ENCODE measurements around the gene RNF181. TPM values are rescaled to one million over a fixed set of nuclear protein-coding genes. Genes with fewer than 3 reads are reported as not detected.
"Not testable (repeated sequence)": the region's sequence is repeated elsewhere in the genome, so short reads cannot be mapped to it uniquely, and the experiment has no call there.

The RNF181 gene, protein sequence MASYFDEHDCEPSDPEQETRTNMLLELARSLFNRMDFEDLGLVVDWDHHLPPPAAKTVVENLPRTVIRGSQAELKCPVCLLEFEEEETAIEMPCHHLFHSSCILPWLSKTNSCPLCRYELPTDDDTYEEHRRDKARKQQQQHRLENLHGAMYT
- 251 TPM for polyA plus RNA-seq (2012; ENCODE audit: insufficient read depth, insufficient read length)

DNA sequence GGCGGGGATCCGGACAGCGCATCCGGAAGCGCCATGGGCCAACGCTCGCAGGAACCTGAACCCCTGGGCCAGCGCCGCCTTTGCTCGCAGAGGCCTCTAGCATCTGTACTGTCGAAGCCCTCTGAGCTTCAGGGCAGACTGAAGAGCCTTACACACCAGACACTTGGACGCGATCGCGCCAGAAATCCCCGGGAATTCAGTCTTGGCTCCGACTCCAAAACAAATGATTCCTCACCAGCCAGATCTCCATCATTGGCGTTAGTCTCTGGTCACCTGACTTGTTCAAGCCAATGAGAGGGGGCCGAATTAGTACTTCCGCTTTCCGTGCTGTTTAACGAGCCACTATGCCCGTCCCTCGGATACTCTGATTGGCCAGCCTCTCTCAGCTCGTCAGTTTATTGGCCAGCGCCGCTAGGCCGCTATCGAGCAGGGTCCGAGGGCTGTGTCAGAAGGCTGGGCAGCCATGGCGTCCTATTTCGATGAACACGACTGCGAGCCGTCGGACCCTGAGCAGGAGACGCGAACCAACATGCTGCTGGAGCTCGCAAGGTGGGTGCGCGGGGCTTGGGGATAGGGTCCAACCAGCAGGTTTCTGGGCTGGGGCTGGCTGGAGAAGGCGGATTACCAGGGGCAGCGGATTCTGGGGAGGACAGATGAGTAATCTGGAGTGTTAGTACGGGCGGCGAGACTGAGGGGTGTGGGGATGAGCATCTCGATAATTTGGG lies at the start of gene RNF181:
Gene RNF181 (plus strand): TSS at position 445 of the 725 bp plus-strand sequence. CDS start 19 bp downstream, at position 464.
- peak; percentile 96 for DNase-seq (ENCODE audit: low read depth, low spot score)
- H3K4me3 ChIP-seq (ENCODE audit: low read length) = peak within 1 kb of the TSS; percentile 98

DNA sequence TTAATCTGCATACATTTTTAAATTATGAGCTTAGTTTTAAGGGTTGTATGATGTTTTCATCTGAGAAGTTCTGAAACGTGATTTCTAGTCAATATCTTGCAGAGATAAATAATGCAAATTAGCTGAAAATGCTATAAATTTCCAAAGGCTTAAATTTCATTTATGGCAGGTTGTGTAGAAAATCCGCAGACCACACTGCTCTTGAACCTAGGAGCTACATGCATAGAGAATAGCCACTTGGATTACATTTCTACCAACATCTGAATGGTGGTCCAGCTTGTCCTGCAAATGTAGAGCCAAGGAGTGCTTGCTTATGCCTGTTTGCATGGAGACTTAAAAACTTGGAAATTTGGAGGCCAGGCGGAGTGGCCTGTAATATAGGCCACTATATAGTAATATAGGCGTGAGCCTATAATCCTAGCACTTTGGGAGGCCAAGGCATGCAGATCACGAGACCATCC lies 49.7 kb upstream of the RNF181 start:
- H3K4me3 ChIP-seq (ENCODE audit: low read length) = no peak overlapping the region
- peak; percentile 18 for DNase-seq (ENCODE audit: low read depth, low spot score)

DNA sequence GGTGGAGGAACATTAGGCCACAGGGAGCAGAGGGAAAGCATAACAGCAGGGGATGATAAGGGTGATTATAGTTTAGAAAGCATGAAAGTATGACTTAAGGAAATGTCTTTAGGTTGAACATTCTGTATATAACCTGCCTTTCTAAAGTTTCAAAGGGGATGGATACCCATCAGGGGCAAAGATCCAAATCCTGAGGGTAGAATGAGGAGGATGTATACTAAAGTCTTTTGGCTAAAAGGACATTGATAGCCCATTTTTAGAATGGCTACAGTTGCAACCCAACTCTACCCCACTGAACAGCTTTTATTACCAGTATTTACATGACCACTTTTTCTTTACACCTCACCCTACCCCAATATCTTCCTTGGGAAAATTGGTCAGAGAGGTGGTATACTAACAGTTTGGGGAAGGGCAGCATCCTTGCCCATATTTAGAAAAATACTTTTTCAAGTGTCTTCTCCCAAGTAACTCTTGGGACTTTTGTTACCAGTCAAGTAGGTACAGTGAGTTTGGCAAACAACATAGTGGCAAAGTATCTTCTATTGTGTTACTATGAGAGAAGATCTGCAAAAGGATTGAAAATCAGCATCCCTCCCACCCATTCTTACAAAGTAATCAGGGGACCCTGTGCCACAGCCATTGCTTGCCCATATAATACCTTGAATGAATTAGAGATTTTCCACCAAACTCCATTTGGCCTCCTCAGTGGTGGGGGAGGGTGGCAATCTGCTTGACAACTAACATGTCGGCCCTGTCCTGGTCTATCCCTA lies 48.3 kb upstream of the RNF181 start:
- no peak overlapping the region for H3K4me3 ChIP-seq (ENCODE audit: low read length)
- DNase-seq (ENCODE audit: low read depth, low spot score) = no peak

DNA sequence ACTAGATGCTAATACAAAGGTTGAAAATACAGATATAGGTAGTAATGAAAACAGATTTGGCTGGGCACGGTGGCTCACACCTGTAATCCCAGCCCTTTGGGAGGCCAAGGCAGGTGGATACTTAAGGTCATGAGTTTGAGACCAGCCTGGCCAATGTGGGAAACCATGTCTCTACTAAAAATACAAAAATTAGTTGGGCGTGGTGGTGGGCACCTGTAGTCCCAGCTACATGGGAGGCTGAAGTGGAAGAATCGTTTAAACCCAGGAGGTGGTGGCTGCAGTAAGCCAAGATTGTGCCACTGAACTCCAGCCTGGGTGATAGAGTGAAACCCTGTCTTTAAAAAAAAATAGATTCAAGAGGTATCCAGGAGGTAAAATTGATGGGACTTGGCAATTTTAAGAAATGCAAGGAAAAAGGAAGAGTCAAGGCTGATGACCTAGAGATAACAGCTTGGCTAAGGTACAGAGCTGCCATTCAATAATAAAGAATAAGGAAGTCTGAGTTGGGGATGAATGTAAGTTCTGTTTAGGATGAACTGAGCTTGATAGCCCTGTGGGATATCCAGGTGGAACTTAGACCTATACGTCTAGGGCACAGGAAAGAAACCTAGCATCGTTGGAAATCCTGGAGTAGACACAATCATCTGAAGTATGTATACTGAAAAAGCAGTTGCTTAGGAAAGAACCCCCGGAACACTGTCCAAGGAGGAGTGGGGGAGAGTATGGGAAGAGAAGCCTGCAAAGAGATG lies 47.5 kb upstream of the RNF181 start:
- no peak for DNase-seq (ENCODE audit: low read depth, low spot score)
- H3K4me3 ChIP-seq (ENCODE audit: low read length) = no peak overlapping the region

DNA sequence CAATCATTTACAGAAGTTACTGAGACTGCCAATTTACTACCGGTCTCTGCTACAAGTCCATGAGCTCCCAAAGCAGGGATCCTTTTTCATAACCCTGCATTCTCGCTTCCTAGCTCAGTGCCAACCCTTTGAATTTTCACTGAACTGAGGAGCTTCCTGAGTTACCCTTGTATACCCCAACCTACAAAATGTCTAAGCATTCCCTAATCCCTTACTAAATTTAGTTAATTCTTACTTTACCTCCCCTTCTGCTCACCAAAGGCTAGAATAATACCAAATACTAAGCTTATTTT lies 47.0 kb upstream of the RNF181 start:
- no peak overlapping the region for H3K4me3 ChIP-seq (ENCODE audit: low read length)
- no peak for DNase-seq (ENCODE audit: low read depth, low spot score)

DNA sequence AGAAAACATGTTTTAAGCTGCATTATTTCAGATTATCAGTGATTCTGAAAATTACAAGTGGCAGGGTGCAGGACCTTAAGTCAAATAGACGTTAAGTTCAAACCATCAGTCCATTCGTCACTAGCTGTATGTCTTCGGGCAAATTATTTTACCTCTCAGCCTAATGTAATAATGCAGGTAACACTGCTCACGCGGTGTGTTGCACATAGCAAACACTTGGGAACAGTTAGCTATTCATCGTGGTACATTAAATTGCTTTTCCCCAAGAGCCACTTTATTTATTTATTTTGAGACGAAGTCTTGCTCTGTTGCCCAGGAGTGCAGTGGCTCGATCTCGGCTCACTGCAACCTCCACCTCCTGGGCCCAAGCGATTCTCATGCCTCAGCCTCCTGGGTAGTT lies 46.5 kb upstream of the RNF181 start:
- H3K4me3 ChIP-seq (ENCODE audit: low read length) = no peak overlapping the region
- DNase-seq (ENCODE audit: low read depth, low spot score) = no peak

DNA sequence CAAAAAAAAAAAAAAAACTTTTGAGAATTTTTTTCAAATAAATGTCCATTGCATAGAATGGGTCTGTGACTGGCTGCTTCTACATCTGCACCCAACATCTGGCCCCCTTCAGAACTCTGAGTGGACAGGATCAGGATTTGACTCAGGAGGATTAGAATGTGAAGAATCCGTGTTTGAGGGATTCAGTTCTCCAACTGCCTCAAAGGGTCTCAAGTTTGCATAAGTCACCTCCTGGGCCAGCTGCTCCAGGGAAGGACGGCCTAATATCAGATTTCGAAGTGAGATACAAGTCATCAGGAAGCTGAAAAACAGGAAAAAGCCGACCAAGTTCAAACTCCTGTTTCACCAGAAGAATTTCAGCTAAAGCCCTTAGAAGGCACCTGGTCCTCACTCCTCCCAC lies 45.7 kb upstream of the RNF181 start:
- DNase-seq (ENCODE audit: low read depth, low spot score) = no peak

DNA sequence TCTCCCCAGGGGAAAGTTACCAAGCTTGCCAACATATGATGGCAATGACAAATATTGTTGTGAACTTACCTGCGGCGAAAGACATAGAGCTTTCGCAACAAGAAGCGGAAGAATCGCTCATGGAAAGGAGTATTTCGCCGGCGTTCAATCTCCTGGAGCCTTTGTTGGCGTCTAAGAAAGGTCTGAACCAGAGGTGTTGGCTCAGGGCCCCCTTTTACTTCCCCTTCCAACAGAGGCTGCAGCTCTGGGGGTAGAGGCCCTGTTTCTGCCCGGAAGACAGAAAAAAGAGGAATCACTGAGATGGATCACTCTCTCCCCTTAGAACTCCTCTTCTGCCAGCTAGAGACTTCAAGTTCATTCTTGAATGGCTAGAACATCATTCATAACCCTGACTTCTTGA lies 45.1 kb upstream of the RNF181 start:
- DNase-seq (ENCODE audit: low read depth, low spot score) = no peak
- no peak overlapping the region for H3K4me3 ChIP-seq (ENCODE audit: low read length)

More for the DNA sequence above, 45.7 kb upstream of the RNF181 start:
- H3K4me3 ChIP-seq (ENCODE audit: low read length) = no peak overlapping the region

DNA sequence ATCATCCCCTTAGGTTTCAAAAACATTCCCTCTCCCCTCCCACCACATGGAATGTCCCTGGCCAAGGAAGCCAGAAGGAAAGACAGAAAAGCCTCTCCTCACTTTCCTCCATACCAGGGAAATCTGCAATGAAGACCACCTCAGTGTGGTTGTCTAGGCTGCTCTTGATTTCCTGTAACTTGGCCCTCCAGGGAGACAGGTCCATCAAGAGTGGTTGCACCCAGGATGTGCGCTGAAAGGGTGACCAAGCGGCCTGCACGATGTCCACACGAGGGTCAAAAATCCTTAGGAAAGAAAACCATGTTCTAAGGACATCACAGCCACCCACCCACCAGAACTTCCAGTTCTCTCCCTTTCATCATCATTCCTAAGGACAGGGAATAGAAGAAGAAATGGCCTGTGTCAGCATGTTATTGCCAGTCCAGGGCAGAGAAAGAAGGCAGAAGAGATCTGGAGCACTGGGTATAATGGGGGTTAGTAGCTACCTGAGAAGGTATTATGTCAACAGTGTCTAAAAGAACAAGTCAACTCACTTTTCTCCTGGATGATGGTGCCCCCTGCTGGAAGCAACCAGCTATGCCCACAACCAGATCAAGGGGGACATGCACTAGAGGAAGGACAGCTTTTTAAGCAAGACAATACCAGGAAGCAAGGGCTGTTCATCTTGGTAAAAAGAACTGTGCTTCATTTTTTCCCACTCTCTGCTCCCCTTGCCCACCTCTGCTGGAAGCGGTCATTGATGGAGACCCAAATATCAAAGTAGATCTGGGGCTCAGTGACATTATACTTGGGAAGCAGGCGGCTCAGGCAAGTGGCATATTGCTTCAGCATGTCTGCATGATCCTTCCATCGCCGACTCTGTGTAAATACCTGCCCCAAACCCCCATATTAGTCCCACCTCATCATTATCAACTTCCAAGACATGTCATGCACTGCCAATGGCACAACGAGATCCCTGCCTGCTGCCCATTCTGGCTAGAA lies 43.6 kb upstream of the RNF181 start:
- peak; percentile 85 for DNase-seq (ENCODE audit: low read depth, low spot score)
- H3K4me3 ChIP-seq (ENCODE audit: low read length) = no peak overlapping the region

DNA sequence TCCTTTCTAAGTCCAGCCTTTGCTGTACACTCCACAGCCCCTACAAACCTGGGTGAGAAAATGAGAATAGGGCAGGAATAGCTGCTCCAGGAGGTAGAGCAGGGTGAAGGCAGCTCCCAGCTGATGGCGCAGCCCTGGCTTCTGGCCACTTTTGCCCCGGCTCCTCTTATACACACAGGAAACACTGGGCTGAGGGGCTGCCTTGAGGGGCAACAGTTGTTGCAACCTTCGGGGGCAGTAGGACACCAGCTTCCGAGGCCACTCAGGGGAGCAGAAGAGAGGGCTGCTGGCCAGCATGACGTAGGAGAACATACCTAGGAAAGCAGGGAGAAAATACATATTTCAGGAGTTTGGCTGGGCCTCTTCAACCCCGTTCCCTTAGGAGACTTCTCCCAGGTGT lies 42.4 kb upstream of the RNF181 start:
- no peak overlapping the region for H3K4me3 ChIP-seq (ENCODE audit: low read length)
- DNase-seq (ENCODE audit: low read depth, low spot score) = no peak

DNA sequence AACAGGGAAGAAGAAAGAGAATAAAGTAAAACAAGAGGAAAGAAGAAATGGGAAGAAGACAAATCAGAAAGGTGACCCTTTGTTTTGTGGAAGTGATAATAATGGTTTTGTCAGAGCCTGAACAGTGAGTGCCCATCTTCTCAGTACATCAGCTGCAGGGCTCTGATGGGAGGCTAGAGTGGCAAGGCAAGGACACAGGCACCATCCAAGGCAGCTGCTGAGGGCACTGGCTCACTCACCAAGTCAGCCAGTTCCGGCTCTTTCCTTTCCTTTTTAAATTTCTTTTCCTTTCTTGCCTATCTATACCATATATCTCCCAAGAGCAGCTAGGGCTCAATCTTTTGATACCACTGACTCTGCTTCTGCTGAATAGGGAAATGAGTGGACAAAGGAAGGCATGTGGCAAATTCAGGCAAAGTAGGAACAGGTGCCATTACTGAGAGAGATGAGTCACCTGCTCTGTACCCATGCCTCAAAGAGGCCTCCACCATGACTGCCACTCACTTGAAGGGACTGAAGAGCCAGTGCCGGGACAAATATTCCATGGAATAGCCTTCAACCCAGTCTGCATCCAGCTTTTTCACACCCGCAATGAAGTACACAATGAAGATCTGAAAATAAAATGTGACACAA lies 40.4 kb upstream of the RNF181 start:
- H3K4me3 ChIP-seq (ENCODE audit: low read length) = no peak overlapping the region

DNA sequence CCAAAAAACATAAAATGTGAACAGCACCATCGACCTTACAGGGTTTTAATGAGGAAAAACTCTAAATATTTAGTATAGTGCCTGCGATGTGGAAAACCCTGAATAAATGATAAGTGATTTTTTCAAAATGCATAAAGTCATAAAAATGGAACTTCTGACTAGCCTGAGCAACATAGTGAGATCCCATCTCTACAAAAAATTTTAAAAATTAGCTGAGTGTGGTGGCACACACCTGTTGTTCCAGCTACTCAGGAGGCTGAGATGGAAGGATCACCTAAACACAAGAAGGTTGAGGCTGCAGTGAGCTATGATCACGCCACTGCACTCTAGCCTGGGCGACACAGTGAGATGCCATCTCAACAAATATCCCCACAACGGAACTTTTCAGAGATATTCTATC lies 38.4 kb upstream of the RNF181 start:
- no peak overlapping the region for H3K4me3 ChIP-seq (ENCODE audit: low read length)
- DNase-seq (ENCODE audit: low read depth, low spot score) = no peak

More for the DNA sequence above, 40.4 kb upstream of the RNF181 start:
- no peak for DNase-seq (ENCODE audit: low read depth, low spot score)

DNA sequence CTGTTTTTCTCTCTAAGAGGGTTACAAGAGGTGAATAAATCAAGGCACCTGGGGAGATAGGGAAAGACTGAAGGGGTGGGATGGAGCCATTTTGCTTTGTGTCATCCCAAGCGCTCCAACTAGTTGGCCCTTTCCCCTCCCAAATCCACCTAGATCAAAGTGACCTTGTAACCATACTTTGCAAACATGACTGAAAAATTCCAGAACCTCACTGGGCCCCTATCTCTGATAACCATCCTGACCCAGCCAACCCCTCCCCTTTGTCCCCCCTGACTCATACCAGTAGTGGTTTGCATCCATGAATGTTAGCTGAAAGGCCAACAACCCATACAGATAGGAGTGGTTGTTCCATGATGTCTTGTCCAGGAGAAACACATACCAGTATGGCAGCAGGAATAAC lies 37.4 kb upstream of the RNF181 start:
- no peak overlapping the region for H3K4me3 ChIP-seq (ENCODE audit: low read length)
- no peak for DNase-seq (ENCODE audit: low read depth, low spot score)

DNA sequence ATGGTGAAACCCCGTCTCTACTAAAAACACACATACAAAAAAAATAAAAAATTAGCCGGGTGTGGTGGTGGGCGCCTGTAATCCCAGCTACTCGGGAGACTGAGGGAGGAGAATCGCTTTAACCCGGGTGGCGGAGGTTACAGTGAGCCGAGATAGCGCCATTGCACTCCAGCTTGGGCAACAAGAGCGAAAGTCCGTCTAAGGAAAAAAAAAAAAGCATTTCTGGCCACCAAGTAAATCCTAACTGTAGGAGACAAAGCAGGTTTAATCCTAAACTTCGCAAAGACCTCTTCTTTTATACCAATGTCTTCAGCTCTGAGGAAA lies 35.2 kb upstream of the RNF181 start:
- H3K4me3 ChIP-seq (ENCODE audit: low read length) = peak overlapping the region; percentile 66
- DNase-seq (ENCODE audit: low read depth, low spot score) = not testable (repeated sequence)

DNA sequence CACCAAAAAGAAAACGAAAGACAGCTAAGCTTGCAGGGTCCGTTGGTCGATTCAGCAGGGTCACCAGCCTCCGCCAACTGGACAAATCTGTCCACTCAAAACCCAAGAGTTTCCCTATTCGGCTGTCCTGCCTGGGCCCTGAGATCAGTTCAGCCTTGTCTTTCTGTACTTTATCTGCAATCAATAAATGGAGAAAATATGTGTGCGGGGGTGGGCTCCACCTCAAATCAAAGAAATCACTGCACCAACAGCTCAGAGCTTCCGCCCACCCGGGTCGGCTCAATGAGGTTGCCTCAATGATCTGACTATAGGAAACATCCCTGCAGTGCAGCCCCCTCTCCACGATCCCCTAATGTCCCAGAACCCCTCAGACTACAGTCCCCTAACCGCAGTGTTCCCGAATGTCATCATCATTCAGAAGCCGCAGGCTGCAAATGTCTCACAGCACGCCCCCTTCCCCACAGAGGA lies 34.7 kb upstream of the RNF181 start:
- no peak for DNase-seq (ENCODE audit: low read depth, low spot score)
- H3K4me3 ChIP-seq (ENCODE audit: low read length) = peak overlapping the region; percentile 66

DNA sequence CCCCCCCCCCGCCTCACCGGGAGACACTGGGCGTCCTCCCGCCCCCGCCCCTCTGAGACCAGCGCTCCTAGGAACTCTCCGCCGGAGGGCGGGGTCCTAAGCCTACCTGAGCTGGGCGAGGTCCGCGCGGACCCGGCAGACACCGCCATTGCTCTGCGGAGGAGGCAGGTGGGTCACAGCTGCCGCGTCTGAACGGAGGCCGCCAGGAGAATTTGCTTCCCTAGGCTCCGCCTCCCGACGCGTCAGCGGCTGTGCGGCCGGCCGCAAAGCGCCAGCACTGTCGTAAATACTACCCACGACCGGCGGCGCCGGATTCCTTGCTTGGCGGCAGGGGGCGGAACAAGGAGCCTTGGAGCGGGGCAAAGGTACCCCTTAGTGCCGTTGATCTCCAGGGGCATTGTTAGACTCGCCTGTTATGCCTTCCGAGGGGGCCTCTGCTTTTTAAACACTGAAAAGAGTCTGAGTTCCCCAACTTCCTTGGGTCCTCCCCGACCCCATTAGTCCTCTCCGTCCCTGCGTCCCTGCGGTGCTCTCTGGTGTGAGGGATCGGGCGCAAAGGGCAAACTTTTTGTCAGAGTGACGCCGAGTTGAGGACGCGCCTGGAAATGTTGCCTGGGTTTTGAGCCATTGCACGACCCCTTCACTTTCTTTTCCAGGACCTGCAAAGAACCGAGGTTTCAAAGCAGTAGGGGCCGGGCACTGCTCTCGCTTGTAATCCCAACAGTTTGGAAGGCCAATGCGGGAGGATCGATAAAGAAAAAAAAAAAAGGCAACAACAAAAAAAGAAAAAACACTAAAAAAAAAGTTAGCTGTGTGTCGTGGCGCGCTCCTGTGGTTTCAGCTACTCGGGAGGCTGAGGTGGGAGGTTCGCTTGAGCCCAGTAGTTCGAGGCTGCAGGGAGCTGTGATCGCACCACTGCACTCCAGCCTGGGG lies 34.0 kb upstream of the RNF181 start, which contains the start of gene GGCX:
Gene GGCX (minus strand): TSS at position 214 of the 933 bp plus-strand sequence. CDS start 65 bp downstream, at position 149.
- peak within 1 kb of the TSS; percentile 66 for H3K4me3 ChIP-seq (ENCODE audit: low read length)
- peak; percentile 93 for DNase-seq (ENCODE audit: low read depth, low spot score)

DNA sequence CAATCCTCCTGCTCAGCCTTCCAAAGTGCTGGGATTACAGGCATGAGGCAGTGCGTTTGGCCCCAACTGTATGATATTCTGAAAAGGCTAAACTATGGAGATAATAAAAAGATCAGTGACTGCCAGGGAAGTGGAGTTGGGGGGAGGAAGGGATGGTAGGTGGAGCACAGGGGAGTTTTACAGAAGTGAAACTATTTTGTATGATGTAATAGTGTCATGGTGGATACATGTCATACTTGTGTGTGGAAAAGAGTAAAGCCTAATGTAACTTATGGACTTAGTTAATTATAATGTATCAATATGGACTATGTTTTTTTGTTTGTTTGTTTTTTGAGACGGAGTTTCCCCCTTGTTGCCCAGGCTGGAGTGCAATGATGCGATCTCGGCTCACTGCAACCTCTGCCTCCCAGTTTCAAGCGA lies 31.4 kb upstream of the RNF181 start:
- no peak for DNase-seq (ENCODE audit: low read depth, low spot score)
- no peak overlapping the region for H3K4me3 ChIP-seq (ENCODE audit: low read length)

All from Jurkat, Clone E6-1 (cell line).